ENCODE results near the gene DISP2.

The DISP2 gene

DNA sequence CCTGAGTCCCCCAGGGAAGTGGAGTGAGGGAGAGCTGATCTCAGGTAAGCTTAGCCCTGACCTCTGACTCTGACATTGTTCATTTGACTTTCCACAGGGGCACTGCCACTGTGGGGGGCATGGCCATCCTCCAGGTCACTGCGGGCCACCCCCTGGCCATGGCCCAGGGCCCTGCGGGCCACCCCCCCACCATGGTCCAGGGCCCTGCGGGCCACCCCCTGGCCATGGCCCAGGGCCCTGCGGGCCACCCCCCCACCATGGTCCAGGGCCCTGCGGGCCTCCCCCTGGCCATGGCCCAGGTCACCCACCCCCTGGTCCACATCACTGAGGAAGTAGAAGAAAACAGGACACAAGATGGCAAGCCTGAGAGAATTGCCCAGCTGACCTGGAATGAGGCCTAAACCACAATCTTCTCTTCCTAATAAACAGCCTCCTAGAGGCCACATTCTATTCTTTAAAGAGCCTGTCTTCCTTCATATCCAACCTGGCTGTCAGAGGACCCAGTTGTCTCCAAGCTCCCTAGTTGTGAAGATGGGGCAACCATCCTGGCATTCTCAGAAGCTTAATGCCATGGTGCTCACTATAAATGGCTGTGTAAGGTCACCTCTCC, 1.9 kb upstream of the DISP2 start:
- H3K9ac ChIP-seq (ENCODE audit: low read depth, low read length): no peak overlapping the region
- peaks cover 11% of the 10 kb centered on the region for H3K4me1 ChIP-seq (ENCODE audit: insufficient read depth, low read length)
- H3K9me3 ChIP-seq (ENCODE audit: control insufficient read depth, insufficient read depth, low read length): no peaks in the 10 kb centered on the region
- H3K36me3 ChIP-seq (ENCODE audit: insufficient read depth, low read length): no peaks in the 10 kb centered on the region

- peak overlapping the region; percentile 40 for H3K9ac ChIP-seq (ENCODE audit: low read depth, low read length)
- no peaks in the 10 kb centered on the region for H3K36me3 ChIP-seq (ENCODE audit: insufficient read depth, low read length)
- H3K4me1 ChIP-seq (ENCODE audit: insufficient read depth, low read length): peaks cover 11% of the 10 kb centered on the region
- H3K9me3 ChIP-seq (ENCODE audit: control insufficient read depth, insufficient read depth, low read length): no peaks in the 10 kb centered on the region
These were observed 773 bp upstream of the DISP2 start for GRCh38 chr15:40357246-40357645.

DNA sequence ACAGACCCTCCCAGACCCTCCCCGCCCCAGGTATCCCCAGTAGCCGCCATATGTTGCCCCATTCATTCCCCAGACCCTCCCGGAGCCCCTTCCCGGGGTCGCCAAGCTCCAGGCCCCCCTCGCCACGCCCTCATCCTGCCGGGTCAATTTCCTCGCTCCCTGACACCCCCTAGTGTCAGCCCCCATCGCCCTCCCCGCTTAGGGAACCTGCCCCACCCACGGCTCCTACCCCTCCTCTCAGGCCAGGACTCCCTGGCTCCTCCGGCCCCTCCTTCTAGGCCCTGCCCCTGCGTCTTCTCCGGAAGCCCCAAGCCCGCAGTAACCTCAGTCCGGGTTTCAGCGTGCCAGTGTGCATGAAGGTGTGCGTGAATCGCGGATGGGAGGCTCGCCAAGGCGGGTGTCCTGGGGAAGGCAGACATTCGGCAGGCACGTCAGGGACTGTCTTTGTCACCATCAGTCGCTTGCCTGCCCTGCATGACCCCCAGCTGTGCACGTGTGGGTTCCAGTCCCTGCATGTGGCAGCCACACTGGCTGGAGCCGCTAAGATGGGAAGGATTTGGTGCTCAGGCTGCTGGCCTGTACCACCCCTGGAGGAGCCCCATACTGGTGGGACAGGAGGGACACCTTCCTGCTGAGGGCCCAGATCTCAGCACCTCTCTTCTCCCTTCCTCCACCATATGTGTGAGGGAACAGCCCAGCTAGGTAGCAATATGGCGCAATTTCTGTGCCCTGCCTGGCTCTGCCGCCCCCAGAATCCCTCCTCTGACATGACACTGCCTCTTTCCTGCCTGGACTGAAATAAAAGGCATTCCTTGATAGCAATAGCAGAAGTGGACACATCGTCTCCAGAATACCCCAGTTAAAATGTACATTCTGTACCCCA, 693 bp downstream of the DISP2 start:
- Histone ChIP-seq H3K9me3 (ENCODE audit: control insufficient read depth, insufficient read depth, low read length) (no peaks in the 10 kb centered on the region), H3K9ac (ENCODE audit: low read depth, low read length) (peak overlapping the region; percentile 35; the same call in 1 of the 2 replicates), H3K36me3 (ENCODE audit: insufficient read depth, low read length) (no peaks in the 10 kb centered on the region), H3K4me1 (ENCODE audit: insufficient read depth, low read length) (peaks cover 9% of the 10 kb centered on the region)

DNA sequence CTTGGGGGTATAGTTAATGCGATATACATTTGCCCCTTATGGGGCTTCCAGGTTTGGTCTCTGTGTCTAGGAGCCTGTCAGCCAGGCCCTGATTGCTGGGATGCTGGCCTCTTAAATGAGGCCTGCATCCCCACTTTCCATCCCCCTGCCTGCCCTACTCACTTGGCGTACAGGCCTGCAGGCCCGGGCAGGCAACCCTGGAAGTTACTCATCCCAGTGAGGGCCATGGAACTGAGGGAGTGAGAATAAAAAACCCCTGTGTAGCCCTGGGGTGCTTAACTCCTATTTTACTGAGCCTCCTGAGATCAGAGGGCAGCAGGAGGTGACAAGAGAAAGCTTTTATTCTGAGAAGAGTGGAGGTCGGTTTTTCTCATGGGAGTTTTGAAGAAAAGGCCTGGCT, 2.0 kb downstream of the DISP2 start:
- Histone ChIP-seq H3K36me3 (ENCODE audit: insufficient read depth, low read length) (no peaks in the 10 kb centered on the region), H3K4me1 (ENCODE audit: insufficient read depth, low read length) (no peaks in the 10 kb centered on the region; the same call in 1 of the 2 replicates), H3K9ac (ENCODE audit: low read depth, low read length) (no peak overlapping the region), H3K9me3 (ENCODE audit: control insufficient read depth, insufficient read depth, low read length) (no peaks in the 10 kb centered on the region)

DNA sequence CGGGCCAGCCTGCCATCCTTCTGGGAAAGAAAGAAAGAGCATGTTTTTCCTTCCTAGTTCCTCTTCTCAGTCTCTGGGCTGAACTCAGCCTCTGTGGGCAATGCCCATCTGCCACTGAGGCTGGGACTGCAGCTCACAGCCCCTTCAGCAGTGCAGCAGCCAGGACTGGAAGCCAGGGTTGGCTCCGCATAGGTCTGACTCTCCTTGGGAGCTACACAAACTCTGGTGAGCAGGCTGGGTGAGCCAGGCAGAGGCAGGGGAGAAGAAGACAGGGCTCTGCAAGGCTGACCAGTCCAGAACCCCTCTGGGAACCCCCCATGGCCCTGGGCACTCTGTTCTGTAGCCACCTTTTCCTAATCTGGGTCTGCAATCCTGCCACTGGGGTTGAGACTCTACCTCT, 3.6 kb downstream of the DISP2 start:
- no peaks in the 10 kb centered on the region; the same call in 1 of the 2 replicates for H3K4me1 ChIP-seq (ENCODE audit: insufficient read depth, low read length)
- H3K9me3 ChIP-seq (ENCODE audit: control insufficient read depth, insufficient read depth, low read length): no peaks in the 10 kb centered on the region
- no peak overlapping the region for H3K9ac ChIP-seq (ENCODE audit: low read depth, low read length)
- H3K36me3 ChIP-seq (ENCODE audit: insufficient read depth, low read length): no peaks in the 10 kb centered on the region

DNA sequence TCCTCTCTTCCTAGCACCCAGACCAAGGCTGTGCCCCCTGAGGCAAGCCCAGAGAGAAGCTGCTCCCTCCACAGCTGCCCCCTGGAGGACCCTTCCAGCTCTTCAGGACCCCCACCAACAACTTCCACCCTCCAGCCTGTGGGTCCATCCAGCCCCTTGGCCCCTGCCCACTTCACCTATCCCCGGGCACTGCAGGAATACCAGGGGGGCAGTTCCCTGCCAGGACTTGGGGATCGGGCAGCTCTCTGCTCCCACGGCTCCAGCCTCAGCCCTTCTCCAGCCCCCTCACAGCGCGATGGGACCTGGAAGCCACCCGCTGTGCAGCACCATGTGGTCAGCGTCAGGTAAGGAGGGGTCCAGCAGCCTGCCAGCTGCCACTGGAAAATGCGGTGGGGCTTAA, 5.6 kb downstream of the DISP2 start:
- H3K4me1 ChIP-seq (ENCODE audit: insufficient read depth, low read length): no peaks in the 10 kb centered on the region; the same call in 1 of the 2 replicates
- no peaks in the 10 kb centered on the region for H3K9me3 ChIP-seq (ENCODE audit: control insufficient read depth, insufficient read depth, low read length)
- no peak overlapping the region for H3K9ac ChIP-seq (ENCODE audit: low read depth, low read length)
- H3K36me3 ChIP-seq (ENCODE audit: insufficient read depth, low read length): no peaks in the 10 kb centered on the region

GRCh38 chr15:40364251-40364650, 6.2 kb downstream of the DISP2 start:
- H3K36me3 ChIP-seq (ENCODE audit: insufficient read depth, low read length): no peaks in the 10 kb centered on the region
- no peak overlapping the region for H3K9ac ChIP-seq (ENCODE audit: low read depth, low read length)
- no peaks in the 10 kb centered on the region; the same call in 1 of the 2 replicates for H3K9me3 ChIP-seq (ENCODE audit: control insufficient read depth, insufficient read depth, low read length)
- H3K4me1 ChIP-seq (ENCODE audit: insufficient read depth, low read length): no peaks in the 10 kb centered on the region; the same call in 1 of the 2 replicates

DNA sequence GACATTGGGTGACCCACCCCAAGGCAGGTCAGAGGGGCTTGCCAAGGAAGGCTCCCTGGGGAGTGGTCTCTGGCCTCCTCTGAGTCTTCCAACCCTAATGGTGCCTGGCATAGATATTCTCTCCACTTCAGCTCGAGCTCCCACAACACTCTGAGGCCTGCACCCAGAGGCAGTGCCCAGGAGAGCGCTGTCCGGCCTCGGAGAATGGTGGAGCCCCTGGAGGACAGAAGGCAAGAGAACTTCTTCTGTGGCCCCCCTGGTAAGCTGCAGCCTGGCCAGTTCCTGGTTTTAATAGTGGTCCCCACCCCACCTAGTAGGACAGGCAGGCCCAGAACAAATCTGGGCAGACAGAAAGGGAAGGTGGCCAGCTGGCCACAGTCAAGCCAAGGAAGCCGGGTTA, 7.0 kb downstream of the DISP2 start:
- Histone ChIP-seq H3K4me1 (ENCODE audit: insufficient read depth, low read length) (no peaks in the 10 kb centered on the region), H3K9ac (ENCODE audit: low read depth, low read length) (no peak overlapping the region), H3K36me3 (ENCODE audit: insufficient read depth, low read length) (no peaks in the 10 kb centered on the region), H3K9me3 (ENCODE audit: control insufficient read depth, insufficient read depth, low read length) (no peaks in the 10 kb centered on the region; the same call in 1 of the 2 replicates)

GRCh38 chr15:40365624-40366456, 7.8 kb downstream of the DISP2 start:
- H3K4me1 ChIP-seq (ENCODE audit: insufficient read depth, low read length): no peaks in the 10 kb centered on the region
- no peak overlapping the region for H3K9ac ChIP-seq (ENCODE audit: low read depth, low read length)

GRCh38 chr15:40366457-40367370, 8.7 kb downstream of the DISP2 start:
- H3K36me3 ChIP-seq (ENCODE audit: insufficient read depth, low read length): no peaks in the 10 kb centered on the region
- H3K4me1 ChIP-seq (ENCODE audit: insufficient read depth, low read length): no peaks in the 10 kb centered on the region; the same call in 1 of the 2 replicates
- no peak overlapping the region for H3K9ac ChIP-seq (ENCODE audit: low read depth, low read length)
- H3K9me3 ChIP-seq (ENCODE audit: control insufficient read depth, insufficient read depth, low read length): no peaks in the 10 kb centered on the region; the same call in 1 of the 2 replicates

More at GRCh38 chr15:40365624-40366456, 7.8 kb downstream of the DISP2 start:
- Histone ChIP-seq H3K36me3 (ENCODE audit: insufficient read depth, low read length) (no peaks in the 10 kb centered on the region), H3K9me3 (ENCODE audit: control insufficient read depth, insufficient read depth, low read length) (no peaks in the 10 kb centered on the region; the same call in 1 of the 2 replicates)

- peak overlapping the region; percentile 17; the same call in 1 of the 2 replicates for H3K9ac ChIP-seq (ENCODE audit: low read depth, low read length)
- H3K4me1 ChIP-seq (ENCODE audit: insufficient read depth, low read length): peaks cover 4% of the 10 kb centered on the region; the same call in 1 of the 2 replicates
- no peaks in the 10 kb centered on the region; the same call in 1 of the 2 replicates for H3K9me3 ChIP-seq (ENCODE audit: control insufficient read depth, insufficient read depth, low read length)
- no peaks in the 10 kb centered on the region for H3K36me3 ChIP-seq (ENCODE audit: insufficient read depth, low read length)
These were observed 9.3 kb downstream of the DISP2 start for GRCh38 chr15:40367371-40367685.

DNA sequence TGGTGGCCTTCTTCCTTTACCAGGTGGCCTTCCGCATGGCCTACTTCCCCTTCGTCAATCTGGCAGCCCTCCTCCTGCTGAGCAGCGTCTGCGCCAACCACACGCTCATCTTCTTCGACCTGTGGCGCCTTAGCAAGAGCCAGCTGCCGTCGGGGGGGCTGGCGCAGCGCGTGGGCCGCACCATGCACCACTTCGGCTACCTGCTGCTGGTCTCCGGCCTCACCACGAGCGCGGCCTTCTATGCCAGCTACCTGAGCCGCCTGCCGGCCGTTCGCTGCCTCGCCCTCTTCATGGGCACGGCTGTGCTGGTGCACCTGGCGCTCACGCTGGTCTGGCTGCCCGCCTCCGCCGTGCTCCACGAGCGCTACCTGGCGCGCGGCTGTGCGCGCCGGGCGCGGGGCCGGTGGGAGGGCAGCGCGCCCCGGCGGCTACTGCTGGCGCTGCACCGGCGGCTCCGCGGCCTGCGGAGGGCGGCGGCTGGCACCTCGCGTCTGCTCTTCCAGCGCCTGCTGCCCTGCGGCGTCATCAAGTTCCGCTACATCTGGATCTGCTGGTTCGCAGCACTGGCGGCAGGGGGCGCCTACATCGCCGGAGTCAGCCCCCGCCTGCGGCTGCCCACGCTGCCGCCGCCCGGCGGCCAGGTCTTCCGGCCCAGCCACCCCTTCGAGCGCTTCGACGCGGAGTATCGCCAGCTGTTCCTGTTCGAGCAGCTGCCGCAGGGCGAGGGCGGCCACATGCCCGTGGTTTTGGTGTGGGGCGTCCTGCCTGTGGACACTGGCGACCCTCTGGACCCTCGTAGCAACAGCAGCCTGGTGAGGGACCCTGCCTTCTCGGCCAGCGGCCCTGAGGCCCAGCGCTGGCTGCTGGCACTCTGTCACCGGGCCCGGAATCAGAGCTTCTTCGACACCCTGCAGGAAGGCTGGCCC, 9.9 kb downstream of the DISP2 start:
- H3K9ac ChIP-seq (ENCODE audit: low read depth, low read length): peak overlapping the region; percentile 17; the same call in 1 of the 2 replicates
- H3K9me3 ChIP-seq (ENCODE audit: control insufficient read depth, insufficient read depth, low read length): no peaks in the 10 kb centered on the region; the same call in 1 of the 2 replicates
- H3K36me3 ChIP-seq (ENCODE audit: insufficient read depth, low read length): no peaks in the 10 kb centered on the region
- H3K4me1 ChIP-seq (ENCODE audit: insufficient read depth, low read length): peaks cover 9% of the 10 kb centered on the region

Data from ES-I3 (cell line).